Measurements from ENCODE around the gene IFT122. TPM values are rescaled to one million over a fixed set of nuclear protein-coding genes. Genes with fewer than 3 reads are reported as not detected.

The IFT122 gene
- total and polyA plus RNA-seq, 12 donors, result 9.7 to 29.1 (median 16.8) TPM

DNA sequence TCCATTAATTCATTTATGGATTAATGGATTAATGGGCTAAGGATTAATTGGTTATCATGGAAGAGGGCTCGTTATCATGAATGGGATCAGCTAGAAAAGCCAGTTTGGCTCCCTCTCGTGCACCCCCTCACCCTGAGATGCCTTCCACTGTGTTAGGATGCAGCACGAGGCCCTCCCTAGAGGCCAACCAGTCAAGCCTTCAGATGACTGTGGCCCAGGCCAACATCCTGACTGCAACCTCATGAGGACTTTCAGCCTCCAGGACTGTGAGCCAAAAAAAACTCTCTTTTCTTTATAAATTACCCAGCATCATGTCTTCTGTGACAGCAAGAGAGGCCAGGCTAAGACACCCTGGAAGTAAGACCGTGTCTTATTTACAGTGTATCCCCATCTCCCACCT lies 20.5 kb upstream of the IFT122 start:
- H3K36me3 ChIP-seq, result no peaks in the 10 kb centered on the region
- H3K4me3 ChIP-seq, result no peak overlapping the region
- peaks cover 0 to 27% (median 11%) of the 10 kb centered on the region in 9 donors for H3K4me1 ChIP-seq
- WGBS, 2 donors, result 75 to 77% methylated on average over 4 of the region's 4 CpGs
- no peaks in the 10 kb centered on the region for H3K27me3 ChIP-seq
- intact Hi-C loops (cut with DNase I), result no loop called here
- TF ChIP-seq, protein P1, sequence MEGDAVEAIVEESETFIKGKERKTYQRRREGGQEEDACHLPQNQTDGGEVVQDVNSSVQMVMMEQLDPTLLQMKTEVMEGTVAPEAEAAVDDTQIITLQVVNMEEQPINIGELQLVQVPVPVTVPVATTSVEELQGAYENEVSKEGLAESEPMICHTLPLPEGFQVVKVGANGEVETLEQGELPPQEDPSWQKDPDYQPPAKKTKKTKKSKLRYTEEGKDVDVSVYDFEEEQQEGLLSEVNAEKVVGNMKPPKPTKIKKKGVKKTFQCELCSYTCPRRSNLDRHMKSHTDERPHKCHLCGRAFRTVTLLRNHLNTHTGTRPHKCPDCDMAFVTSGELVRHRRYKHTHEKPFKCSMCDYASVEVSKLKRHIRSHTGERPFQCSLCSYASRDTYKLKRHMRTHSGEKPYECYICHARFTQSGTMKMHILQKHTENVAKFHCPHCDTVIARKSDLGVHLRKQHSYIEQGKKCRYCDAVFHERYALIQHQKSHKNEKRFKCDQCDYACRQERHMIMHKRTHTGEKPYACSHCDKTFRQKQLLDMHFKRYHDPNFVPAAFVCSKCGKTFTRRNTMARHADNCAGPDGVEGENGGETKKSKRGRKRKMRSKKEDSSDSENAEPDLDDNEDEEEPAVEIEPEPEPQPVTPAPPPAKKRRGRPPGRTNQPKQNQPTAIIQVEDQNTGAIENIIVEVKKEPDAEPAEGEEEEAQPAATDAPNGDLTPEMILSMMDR (IDR thresholded peaks at IDR 0.05), result no peak
- H3K9me3 ChIP-seq, result no peaks in the 10 kb centered on the region
- DNase-seq (no peak), ATAC-seq (no peak)
- no peak overlapping the region for H3K27ac ChIP-seq

DNA sequence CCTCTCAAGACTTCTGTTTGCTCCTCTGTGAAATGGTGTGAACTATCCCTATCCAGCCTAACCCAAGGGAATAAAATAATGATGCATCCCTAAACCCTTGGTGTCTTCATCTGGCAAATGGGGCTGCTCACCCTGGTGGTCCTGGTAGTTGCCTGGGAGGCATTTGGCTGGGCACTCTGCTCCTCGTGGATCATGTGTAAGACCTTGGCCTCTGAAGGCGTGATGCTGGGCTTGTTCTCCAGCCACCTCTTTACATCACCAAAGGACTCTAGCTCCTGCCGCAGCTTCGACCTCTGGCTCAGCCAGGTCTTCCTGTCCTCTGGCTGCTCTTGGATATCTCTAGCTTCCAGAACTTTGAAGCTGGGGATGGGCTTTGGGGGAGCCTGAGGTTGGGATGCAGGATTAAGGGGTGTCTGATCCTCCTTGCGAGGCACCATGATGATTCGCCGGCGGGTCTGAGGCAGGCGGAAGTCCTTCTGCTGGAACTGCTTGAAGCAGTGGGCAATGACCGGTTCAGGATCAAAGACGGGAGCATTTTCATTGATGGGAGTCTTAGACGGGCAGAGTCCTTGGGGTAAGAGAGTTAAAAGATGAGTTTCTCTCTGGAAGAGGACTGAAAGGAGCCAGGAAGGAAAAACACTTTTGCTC lies 18.7 kb upstream of the IFT122 start:
- DNase-seq (no peak), ATAC-seq (no peak)
- no peaks in the 10 kb centered on the region for H3K27me3 ChIP-seq
- no peak overlapping the region for H3K27ac ChIP-seq
- no peak overlapping the region for H3K4me3 ChIP-seq
- peaks cover 0 to 24% (median 11%) of the 10 kb centered on the region in 9 donors for H3K4me1 ChIP-seq
- TF ChIP-seq, protein P1 (IDR thresholded peaks at IDR 0.05), result no peak
- intact Hi-C loops (cut with DNase I), result no loop called here
- H3K36me3 ChIP-seq, result no peaks in the 10 kb centered on the region
- WGBS, 2 donors, result 95 to 97% methylated on average over 12 of the region's 12 CpGs
- H3K9me3 ChIP-seq, result no peaks in the 10 kb centered on the region

DNA sequence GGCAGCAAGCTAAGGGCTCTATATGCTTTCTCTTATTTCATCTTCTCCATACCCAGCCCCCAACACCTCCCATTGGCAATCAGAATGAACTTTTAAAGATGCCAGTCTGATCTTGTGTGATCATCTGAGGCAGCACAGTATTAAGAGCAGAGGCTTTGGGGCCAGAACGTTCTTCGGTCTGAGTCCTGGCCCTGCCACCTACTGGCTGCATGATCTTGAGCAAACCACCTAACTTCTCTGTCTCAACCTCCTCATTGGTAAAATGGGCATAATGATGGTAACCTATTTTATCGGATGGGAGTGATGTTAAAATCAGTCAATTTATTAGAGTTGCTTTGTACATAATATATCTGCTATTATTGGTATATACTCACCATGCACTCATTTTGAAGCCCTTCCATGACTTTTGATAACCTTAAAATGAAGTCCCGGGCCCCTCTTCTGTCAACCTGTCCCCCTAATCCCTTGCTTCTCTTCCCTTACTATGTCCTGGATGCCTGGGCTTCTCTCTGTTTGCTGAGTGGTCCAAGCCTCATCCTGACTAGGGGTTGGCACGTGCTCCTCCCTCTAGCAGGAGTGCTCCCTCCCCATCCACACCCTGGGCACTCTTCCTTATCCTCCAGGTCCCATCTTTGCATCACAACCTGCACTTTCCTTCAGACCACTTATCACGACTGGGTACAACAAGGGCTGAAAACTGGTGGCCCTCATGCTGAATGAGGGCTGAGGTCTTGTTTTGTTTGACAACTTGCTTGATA lies 17.9 kb upstream of the IFT122 start:
- TF ChIP-seq, protein P1 (IDR thresholded peaks at IDR 0.05), result no peak
- ATAC-seq (no peak), DNase-seq (no peak)
- Histone ChIP-seq H3K4me3 (no peak overlapping the region), H3K9me3 (no peaks in the 10 kb centered on the region), H3K4me1 (peaks cover 0 to 18% (median 8%) of the 10 kb centered on the region in 9 donors), H3K27ac (no peak overlapping the region), H3K36me3 (no peaks in the 10 kb centered on the region), H3K27me3 (no peaks in the 10 kb centered on the region)
- WGBS, 2 donors, result 78 to 80% methylated on average over 6 of the region's 6 CpGs
- intact Hi-C loops (cut with DNase I), result no loop called here

DNA sequence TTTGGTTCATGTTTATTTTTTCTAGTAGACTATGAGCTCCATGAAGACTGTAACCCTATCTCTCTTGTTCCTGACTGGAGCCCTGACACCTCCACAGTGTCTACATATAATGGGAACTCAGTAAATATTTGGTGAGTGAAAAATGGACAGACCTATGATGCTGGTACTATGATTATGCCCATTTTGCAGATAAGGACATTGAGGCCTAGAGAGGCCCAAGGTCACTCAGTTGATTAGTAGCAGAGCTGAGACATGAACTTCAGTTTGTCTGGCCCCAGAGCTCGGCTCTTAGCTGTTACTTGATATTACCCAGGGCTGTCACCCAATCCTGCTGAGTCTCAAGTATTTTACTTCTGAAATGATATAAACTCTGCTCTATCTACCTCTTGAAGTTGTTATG lies 17.1 kb upstream of the IFT122 start:
- WGBS, 2 donors, result 83 to 92% methylated on average over 1 of the region's 1 CpG
- no peaks in the 10 kb centered on the region for H3K36me3 ChIP-seq
- no peaks in the 10 kb centered on the region for H3K9me3 ChIP-seq
- H3K27me3 ChIP-seq, result no peaks in the 10 kb centered on the region
- H3K27ac ChIP-seq, result no peak overlapping the region
- no peak overlapping the region for H3K4me3 ChIP-seq
- TF ChIP-seq, protein P1 (IDR thresholded peaks at IDR 0.05), result no peak
- H3K4me1 ChIP-seq, result peaks cover 3 to 17% (median 7%) of the 10 kb centered on the region in 9 donors
- intact Hi-C loops (cut with DNase I), result no loop called here
- no peak for DNase-seq
- ATAC-seq, result no peak

Measured in heart right ventricle (tissue), 16 donors.